Lower leg skin (tissue), 4 donors: ENCODE data around the gene GRIN2A. TPM values are rescaled to one million over a fixed set of nuclear protein-coding genes. Genes with fewer than 3 reads are reported as not detected.

Source experiments
- DNase-seq, 2 donors: peaks; one replicate each; pipeline ENCODE4 v3.0.0-alpha.2; 2019; ENCODE audit warnings: low spot score in 2 of 2
- H3K4me3 ChIP-seq: fragments of 200-600 bp; sonication (generic); 2 replicates; pipeline ENCODE4 v1.5.1; 2017; ENCODE audit warnings: mild to moderate bottlenecking, low read depth; ENCODE audit not compliant: poor library complexity, severe bottlenecking
- CTCF ChIP-seq, 3 donors: fragments of 450-650 bp; IDR thresholded peaks; one replicate each; pipeline ENCODE4 v1.5.1; 2016; ENCODE audit warnings: antibody characterized with exemption in 3 of 3, mild to moderate bottlenecking in 3 of 3, moderate library complexity in 2 of 3
- POLR2A ChIP-seq, 2 donors: fragments of 450-650 bp; IDR thresholded peaks; one replicate each; pipeline ENCODE4 v1.6.1; 2016 to 2017; ENCODE audit warnings: antibody characterized with exemption in 2 of 2, mild to moderate bottlenecking in 1 of 2, moderate library complexity in 1 of 2
- WGBS, 2 donors: methylation state at CpG; one replicate each; pipeline ENCODE4 v1.1.5; 2018; 5-methylcytosine and 5-hydroxymethylcytosine counted together
- intact Hi-C: fragments of 100-400 bp; cut with DNase I; formaldehyde crosslinking; loops from one replicate; pipeline ENCODE4 v1.15.0; 2023; ENCODE audit warnings: low total_unique reads
- total RNA-seq, 4 donors: library from RNA; depleted of rRNA; stranded (reverse); fragments of >200 nt; gene quantifications; one replicate each; pipeline ENCODE4 v1.1.0, GENCODE V29; 2016

Gene GRIN2A
- total RNA-seq, 4 donors from 2014 or later = 0.30 to 1.7 (median 0.73) TPM

- no peak for DNase-seq
- intact Hi-C loops = no loop called here
- 82 to 87% methylated on average over 4 of the region's 4 CpGs for WGBS, 2 donors
- TF ChIP-seq POLR2A (IDR thresholded peaks at IDR 0.05) (no peak), CTCF (IDR thresholded peaks at IDR 0.05) (no peak)
- H3K4me3 ChIP-seq = no peak overlapping the region
Measured at GRCh38 chr16:9862327-9862726, 319.9 kb downstream of the GRIN2A start.

GRCh38 chr16:9860876-9861275 lies 321.4 kb downstream of the GRIN2A start:
- TF ChIP-seq POLR2A (IDR thresholded peaks at IDR 0.05) (no peak), CTCF (IDR thresholded peaks at IDR 0.05) (no peak)
- no peak overlapping the region for H3K4me3 ChIP-seq
- intact Hi-C loops = no loop called here
- DNase-seq = no peak
- 69 to 84% methylated on average over 2 of the region's 2 CpGs for WGBS, 2 donors

GRCh38 chr16:9859701-9860327 lies 322.4 kb downstream of the GRIN2A start:
- 41 to 58% methylated on average over 8 of the region's 8 CpGs for WGBS, 2 donors
- TF ChIP-seq CTCF (IDR thresholded peaks at IDR 0.05) = no peak
- TF ChIP-seq POLR2A (IDR thresholded peaks at IDR 0.05) = no peak
- no peak for DNase-seq
- intact Hi-C loops = no loop called here
- no peak overlapping the region for H3K4me3 ChIP-seq

GRCh38 chr16:9854675-9855074 lies 327.6 kb downstream of the GRIN2A start:
- no peak for DNase-seq
- TF ChIP-seq CTCF (IDR thresholded peaks at IDR 0.05) = no peak
- no peak for TF ChIP-seq POLR2A (IDR thresholded peaks at IDR 0.05)
- intact Hi-C loops = no loop called here
- 24 to 31% methylated on average over 2 of the region's 2 CpGs for WGBS, 2 donors
- H3K4me3 ChIP-seq = no peak overlapping the region

- no peak for DNase-seq
- TF ChIP-seq CTCF (IDR thresholded peaks at IDR 0.05) (no peak), POLR2A (IDR thresholded peaks at IDR 0.05) (no peak)
- intact Hi-C loops = no loop called here
- WGBS, 2 donors = 84 to 87% methylated on average over 5 of the region's 5 CpGs
- H3K4me3 ChIP-seq = no peak overlapping the region
Measured at GRCh38 chr16:9852003-9852402, 330.2 kb downstream of the GRIN2A start.

- DNase-seq = no peak
- no peak overlapping the region for H3K4me3 ChIP-seq
- WGBS, 2 donors = 62 to 70% methylated on average over 9 of the region's 9 CpGs
- TF ChIP-seq POLR2A (IDR thresholded peaks at IDR 0.05) (no peak), CTCF (IDR thresholded peaks at IDR 0.05) (no peak)
- intact Hi-C loops = no loop called here
Measured at GRCh38 chr16:9850817-9851216, 331.4 kb downstream of the GRIN2A start.
